Fibroblast of lung (primary cell): ENCODE results near the gene KRT39. TPM values are rescaled to one million over a fixed set of nuclear protein-coding genes. Genes with fewer than 3 reads are reported as not detected.

Experiments used
- DNase-seq, 2 donors: peaks; one replicate each; pipeline versions ENCODE4 v3.0.0 to v3.0.0-alpha.2; 2010; ENCODE audit warnings: low read depth in 2 of 2
- H2AFZ ChIP-seq: 2 replicates; pipeline ENCODE4 v1.5.1; 2012; ENCODE audit warnings: low read length, control low read depth, inconsistent platforms
- H3K27ac ChIP-seq: 2 replicates; pipeline ENCODE4 v1.5.1; 2011; ENCODE audit warnings: low read length, control low read depth; ENCODE audit not compliant: insufficient read depth
- H3K27me3 ChIP-seq: 2 replicates; pipeline ENCODE4 v1.5.1; 2011; ENCODE audit warnings: mild to moderate bottlenecking, low read length; ENCODE audit not compliant: control insufficient read depth, insufficient read depth
- H3K36me3 ChIP-seq: 2 replicates; pipeline ENCODE4 v1.5.1; 2011; ENCODE audit warnings: low read length; ENCODE audit not compliant: control insufficient read depth, insufficient read depth
- H3K4me1 ChIP-seq: 2 replicates; pipeline ENCODE4 v1.5.1; 2011; ENCODE audit warnings: low read length; ENCODE audit not compliant: control insufficient read depth, insufficient read depth; ENCODE audit errors: extremely low read depth
- H3K4me2 ChIP-seq: 2 replicates; pipeline ENCODE4 v1.5.1; 2011; ENCODE audit warnings: low read length, control low read depth; ENCODE audit not compliant: insufficient read depth; ENCODE audit errors: extremely low read depth
- H3K4me3 ChIP-seq, 4 experiments: fragments of 200-600 bp in 1 of 4; sonication (generic) in 1 of 4; replicated peaks in 1 of 4; 2 replicates each; pipeline ENCODE4 v1.5.1; 2011 to 2016; ENCODE audit warnings: low read length in 4 of 4, low read depth in 3 of 4, mild to moderate bottlenecking in 3 of 4, control low read depth in 2 of 4, inconsistent platforms in 1 of 4, mixed read lengths in 1 of 4; ENCODE audit not compliant: insufficient read depth in 1 of 4; ENCODE audit errors: control extremely low read depth in 1 of 4
- H3K79me2 ChIP-seq: 2 replicates; pipeline ENCODE4 v1.5.1; 2012; ENCODE audit warnings: mild to moderate bottlenecking, low read length, inconsistent platforms; ENCODE audit not compliant: control insufficient read depth, insufficient read depth
- H3K9ac ChIP-seq: 2 replicates; pipeline ENCODE4 v1.5.1; 2011; ENCODE audit warnings: mild to moderate bottlenecking, low read length, control low read depth; ENCODE audit not compliant: insufficient read depth
- H3K9me3 ChIP-seq: 2 replicates; pipeline ENCODE4 v1.5.1; 2012; ENCODE audit warnings: low read depth, low read length; ENCODE audit not compliant: control insufficient read depth, insufficient read depth
- H4K20me1 ChIP-seq: 2 replicates; pipeline ENCODE4 v1.5.1; 2011; ENCODE audit warnings: low read length; ENCODE audit not compliant: control insufficient read depth, insufficient read depth; ENCODE audit errors: extremely low read depth
- EZH2 ChIP-seq: IDR thresholded peaks from 2 replicates; pipeline ENCODE4 v1.5.1; 2012; ENCODE audit warnings: low read length, control low read depth, mild to moderate bottlenecking; ENCODE audit errors: missing control alignments
- polyA plus RNA-seq, 2 donors: library from polyadenylated mRNA; depleted of rRNA in 1 of 2; stranded (reverse) in 1 of 2; unstranded in 1 of 2; fragments of >200 nt; gene quantifications; 2 replicates each; pipeline ENCODE4 v1.2.1, GENCODE V29; 2011 to 2012; ENCODE audit warnings: missing spikeins in 1 of 2
- total RNA-seq: library from RNA; depleted of rRNA; stranded (reverse); fragments of >200 nt; gene quantifications from 2 replicates; pipeline ENCODE4 v1.2.1, GENCODE V29; 2014
- TF ChIP-seq, protein P1 (sequence below), 2 donors: IDR thresholded peaks in 1 of 2; conservative IDR thresholded peaks in 1 of 2; 1 replicate in 1 of 2; 2 replicates in 1 of 2; pipeline ENCODE4 v1.5.1; 2011 to 2012; ENCODE audit warnings: low read length in 2 of 2, control low read depth in 1 of 2, inconsistent platforms in 1 of 2, low read depth in 1 of 2, mild to moderate bottlenecking in 1 of 2

KRT39 gene
- total and polyA plus RNA-seq, 2 donors (not counting 1 experiment from before 2014, with no cell fraction given), result 0.22 to 0.33 TPM

DNA sequence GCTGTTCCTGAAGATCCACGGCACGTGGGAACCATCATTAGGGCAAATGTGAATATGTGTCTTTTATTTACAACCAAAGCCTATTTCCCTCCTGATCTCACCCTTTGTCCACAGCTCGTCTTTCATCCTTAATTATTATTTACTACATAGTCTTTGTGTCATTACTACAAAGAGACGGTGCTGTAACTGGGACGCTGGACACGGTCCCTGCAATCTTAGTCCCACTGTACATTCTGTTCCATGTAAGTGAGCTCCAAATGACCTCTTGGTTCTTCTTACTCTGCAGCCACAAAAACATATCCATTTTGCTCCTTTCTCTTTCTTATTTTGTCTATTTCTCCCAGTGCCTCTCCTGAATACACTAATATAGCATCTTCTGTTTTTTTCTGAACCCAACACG is 16.6 kb downstream of the KRT39 start:
- no peak overlapping the region for H3K4me3 ChIP-seq
- TF ChIP-seq, protein P1, sequence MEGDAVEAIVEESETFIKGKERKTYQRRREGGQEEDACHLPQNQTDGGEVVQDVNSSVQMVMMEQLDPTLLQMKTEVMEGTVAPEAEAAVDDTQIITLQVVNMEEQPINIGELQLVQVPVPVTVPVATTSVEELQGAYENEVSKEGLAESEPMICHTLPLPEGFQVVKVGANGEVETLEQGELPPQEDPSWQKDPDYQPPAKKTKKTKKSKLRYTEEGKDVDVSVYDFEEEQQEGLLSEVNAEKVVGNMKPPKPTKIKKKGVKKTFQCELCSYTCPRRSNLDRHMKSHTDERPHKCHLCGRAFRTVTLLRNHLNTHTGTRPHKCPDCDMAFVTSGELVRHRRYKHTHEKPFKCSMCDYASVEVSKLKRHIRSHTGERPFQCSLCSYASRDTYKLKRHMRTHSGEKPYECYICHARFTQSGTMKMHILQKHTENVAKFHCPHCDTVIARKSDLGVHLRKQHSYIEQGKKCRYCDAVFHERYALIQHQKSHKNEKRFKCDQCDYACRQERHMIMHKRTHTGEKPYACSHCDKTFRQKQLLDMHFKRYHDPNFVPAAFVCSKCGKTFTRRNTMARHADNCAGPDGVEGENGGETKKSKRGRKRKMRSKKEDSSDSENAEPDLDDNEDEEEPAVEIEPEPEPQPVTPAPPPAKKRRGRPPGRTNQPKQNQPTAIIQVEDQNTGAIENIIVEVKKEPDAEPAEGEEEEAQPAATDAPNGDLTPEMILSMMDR (conservative IDR thresholded peaks at IDR 0.05 in 1 of 2, IDR thresholded peaks at IDR 0.05 in 1 of 2; ENCODE audit: low read depth in 1 of 2, low read length in 2 of 2), result no peak
- no peak for TF ChIP-seq EZH2

DNA sequence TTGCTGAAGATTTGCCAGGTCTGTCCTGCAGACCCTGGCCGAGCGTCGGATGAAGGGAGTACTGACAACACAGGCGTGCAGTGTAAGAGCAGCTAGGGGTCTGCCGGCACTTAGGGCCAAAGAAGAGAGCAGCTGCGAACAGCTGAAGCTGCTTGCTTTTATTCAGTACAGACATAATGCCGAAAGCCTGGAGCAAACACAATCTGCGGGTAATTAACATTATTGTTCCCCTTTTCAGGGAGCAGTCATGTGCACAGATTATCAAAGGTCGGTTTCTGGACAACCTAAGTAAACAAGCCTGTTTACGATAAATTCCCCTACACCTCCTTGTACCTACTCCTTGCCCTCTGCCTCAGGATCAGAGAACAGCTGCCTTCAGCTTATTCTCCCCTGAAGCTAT is 17.3 kb downstream of the KRT39 start:
- Histone ChIP-seq H3K4me3 (no peak overlapping the region), H3K4me2 (peak overlapping the region; percentile 39), H3K36me3 (no peaks in the 10 kb centered on the region), H3K79me2 (no peaks in the 10 kb centered on the region), H3K27me3 (no peaks in the 10 kb centered on the region), H2AFZ (peak overlapping the region; percentile 73), H3K4me1 (peaks cover 11% of the 10 kb centered on the region), H4K20me1 (no peaks in the 10 kb centered on the region), H3K27ac (no peak overlapping the region), H3K9ac (no peak overlapping the region), H3K9me3 (no peaks in the 10 kb centered on the region)
- no peak for TF ChIP-seq EZH2
- TF ChIP-seq, protein P1 (conservative IDR thresholded peaks at IDR 0.05 in 1 of 2, IDR thresholded peaks at IDR 0.05 in 1 of 2; ENCODE audit: low read depth in 1 of 2, low read length in 2 of 2), result no peak
- DNase-seq, result no peak

More for the DNA sequence above, 16.6 kb downstream of the KRT39 start:
- peaks cover 14% of the 10 kb centered on the region for H3K4me1 ChIP-seq
- H3K4me2 ChIP-seq, result no peak overlapping the region
- no peaks in the 10 kb centered on the region for H3K79me2 ChIP-seq
- no peaks in the 10 kb centered on the region for H3K36me3 ChIP-seq
- H3K27ac ChIP-seq, result no peak overlapping the region
- H3K27me3 ChIP-seq, result no peaks in the 10 kb centered on the region
- H4K20me1 ChIP-seq, result no peaks in the 10 kb centered on the region
- no peaks in the 10 kb centered on the region for H3K9me3 ChIP-seq
- H3K9ac ChIP-seq, result no peak overlapping the region
- DNase-seq, result no peak
- no peak overlapping the region for H2AFZ ChIP-seq

DNA sequence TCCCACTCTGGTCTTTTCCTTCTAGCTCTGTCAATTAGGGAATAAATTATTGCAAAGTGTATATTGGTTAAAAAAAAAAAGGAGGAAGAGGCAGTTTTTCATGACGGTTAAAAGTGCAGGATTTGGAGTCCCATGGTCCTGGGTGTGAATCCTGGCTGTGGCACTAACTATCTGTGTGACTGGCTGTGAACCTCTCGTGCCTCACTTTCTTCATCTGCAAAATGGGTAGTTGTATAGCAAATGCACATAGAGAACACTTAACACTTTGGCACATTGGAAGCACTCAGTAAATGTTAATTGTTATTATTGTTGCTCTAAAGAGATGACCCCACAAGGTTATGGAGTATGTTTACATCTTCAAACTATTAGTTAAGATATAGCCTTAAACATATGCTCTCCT is 18.8 kb downstream of the KRT39 start:
- no peaks in the 10 kb centered on the region for H3K27me3 ChIP-seq
- H3K79me2 ChIP-seq, result no peaks in the 10 kb centered on the region
- no peaks in the 10 kb centered on the region for H3K9me3 ChIP-seq
- H2AFZ ChIP-seq, result no peak overlapping the region
- H3K4me1 ChIP-seq, result peaks cover 3% of the 10 kb centered on the region
- no peaks in the 10 kb centered on the region for H4K20me1 ChIP-seq
- TF ChIP-seq, protein P1 (conservative IDR thresholded peaks at IDR 0.05 in 1 of 2, IDR thresholded peaks at IDR 0.05 in 1 of 2; ENCODE audit: low read depth in 1 of 2, low read length in 2 of 2), result no peak
- no peak for TF ChIP-seq EZH2
- H3K9ac ChIP-seq, result no peak overlapping the region
- H3K36me3 ChIP-seq, result no peaks in the 10 kb centered on the region
- no peak for DNase-seq
- H3K4me2 ChIP-seq, result no peak overlapping the region
- H3K27ac ChIP-seq, result no peak overlapping the region
- no peak overlapping the region for H3K4me3 ChIP-seq
